ENCODE data around the gene IGSF3.

GRCh38 chr1:116679828-116680628 is 12.5 kb upstream of the IGSF3 start:
- no peak for TF ChIP-seq CTCF (conservative IDR thresholded peaks at IDR 0.05; ENCODE audit: low read depth, low read length)
- no peak for TF ChIP-seq EZH2 (IDR thresholded peaks at IDR 0.05; ENCODE audit: borderline replicate concordance, low read depth, low read length, poor library complexity, severe bottlenecking)

Measured in A673 (cell line).